Suppressor macrophage (primary cell): ENCODE data around the gene MSI2.
A peak's percentile ranks its signal among the peaks of the same experiment; 100 is the strongest.

Experiments
- DNase-seq, 4 experiments: peaks; one replicate each; pipeline ENCODE4 v3.0.0-alpha.2; 2020 to 2022

MSI2 gene

DNA sequence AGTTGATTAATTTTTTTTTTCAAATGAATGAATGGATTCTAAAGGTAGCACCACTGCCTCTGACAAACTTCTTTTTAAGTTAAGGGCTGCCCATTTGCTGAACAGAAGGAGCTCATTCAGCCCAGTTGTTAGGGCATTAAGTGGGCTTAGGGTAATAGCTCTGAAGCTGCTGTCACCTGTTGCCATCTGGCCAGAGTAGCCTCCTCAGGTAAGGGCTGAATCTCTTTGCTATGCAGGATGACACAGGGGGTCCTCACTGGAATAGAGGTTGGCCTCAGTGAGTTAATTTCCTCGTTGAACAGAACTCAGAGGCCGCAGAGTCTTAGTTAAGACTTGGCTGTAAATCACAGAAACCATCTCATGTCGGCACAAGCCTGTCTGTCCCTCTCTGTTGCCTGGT is 255.9 kb downstream of the MSI2 start:
- no peak for DNase-seq

DNA sequence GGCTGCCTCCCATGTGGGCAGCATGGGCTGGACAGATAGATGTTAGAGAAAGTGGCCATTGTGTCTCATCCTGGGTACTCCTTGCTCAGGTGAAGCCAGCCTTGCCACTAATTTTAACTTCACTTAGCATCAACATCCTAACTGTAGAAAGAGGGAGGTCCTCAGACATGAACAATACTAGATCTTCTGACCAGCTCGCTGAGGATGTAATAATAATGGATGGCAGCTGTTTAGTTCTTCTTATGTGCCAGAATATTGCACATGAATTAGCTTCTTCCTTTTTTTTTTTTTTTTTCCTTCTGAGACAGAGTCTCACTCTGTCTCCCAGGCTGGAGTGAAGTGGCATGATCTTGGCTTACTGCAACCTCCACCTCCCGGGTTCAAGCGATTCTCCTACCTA is 256.4 kb downstream of the MSI2 start:
- peak in 2 of 4 experiments; percentile 34 to 40 for DNase-seq

- DNase-seq: no peak
Observed at GRCh38 chr17:57513569-57513968, 257.2 kb downstream of the MSI2 start.

DNA sequence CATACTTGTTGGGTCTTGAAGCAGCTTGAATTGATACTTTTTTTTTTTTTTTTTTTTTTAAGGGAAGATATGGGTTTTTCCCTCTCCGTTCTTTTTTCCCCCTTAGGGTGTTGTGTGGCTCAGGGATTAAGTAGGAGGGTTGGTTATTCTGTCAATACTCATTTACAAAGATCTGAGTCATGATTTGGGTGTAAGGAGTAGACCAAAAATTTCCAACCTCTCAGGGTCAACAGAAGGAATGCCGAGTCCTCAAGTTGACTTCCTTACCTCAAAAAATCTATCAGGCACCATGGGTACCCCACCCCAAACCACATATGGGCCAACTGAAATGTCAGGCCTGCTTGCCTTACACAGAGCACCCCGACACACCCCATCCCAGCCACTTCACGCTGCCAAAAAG is 258.3 kb downstream of the MSI2 start:
- DNase-seq: no peak

DNA sequence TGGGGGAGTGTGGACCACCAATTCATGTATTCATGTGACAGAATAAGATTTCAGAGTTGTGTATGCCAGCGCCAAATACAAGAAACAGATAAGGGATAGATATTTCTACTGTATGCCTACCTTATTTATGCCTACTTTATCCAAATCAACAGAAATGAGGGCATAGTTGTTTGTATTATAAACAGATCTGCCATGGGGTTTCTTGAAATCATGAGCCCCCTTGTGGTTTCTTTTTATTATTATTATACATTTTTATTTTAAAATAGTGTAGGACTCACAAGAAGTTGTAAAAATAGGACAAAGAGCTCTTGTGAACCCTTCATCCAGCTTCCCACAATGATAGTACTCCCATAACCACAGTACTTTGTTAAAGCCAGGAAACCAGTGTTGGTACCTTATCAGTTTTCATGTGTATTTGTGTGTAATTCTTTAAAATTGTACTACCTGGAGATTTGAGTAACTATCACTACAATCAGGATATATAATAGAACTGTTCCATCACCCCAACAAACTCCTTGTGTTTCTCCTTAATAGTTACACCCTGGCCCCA is 259.4 kb downstream of the MSI2 start:
- DNase-seq: peak in 1 of 4 experiments; percentile 22

DNA sequence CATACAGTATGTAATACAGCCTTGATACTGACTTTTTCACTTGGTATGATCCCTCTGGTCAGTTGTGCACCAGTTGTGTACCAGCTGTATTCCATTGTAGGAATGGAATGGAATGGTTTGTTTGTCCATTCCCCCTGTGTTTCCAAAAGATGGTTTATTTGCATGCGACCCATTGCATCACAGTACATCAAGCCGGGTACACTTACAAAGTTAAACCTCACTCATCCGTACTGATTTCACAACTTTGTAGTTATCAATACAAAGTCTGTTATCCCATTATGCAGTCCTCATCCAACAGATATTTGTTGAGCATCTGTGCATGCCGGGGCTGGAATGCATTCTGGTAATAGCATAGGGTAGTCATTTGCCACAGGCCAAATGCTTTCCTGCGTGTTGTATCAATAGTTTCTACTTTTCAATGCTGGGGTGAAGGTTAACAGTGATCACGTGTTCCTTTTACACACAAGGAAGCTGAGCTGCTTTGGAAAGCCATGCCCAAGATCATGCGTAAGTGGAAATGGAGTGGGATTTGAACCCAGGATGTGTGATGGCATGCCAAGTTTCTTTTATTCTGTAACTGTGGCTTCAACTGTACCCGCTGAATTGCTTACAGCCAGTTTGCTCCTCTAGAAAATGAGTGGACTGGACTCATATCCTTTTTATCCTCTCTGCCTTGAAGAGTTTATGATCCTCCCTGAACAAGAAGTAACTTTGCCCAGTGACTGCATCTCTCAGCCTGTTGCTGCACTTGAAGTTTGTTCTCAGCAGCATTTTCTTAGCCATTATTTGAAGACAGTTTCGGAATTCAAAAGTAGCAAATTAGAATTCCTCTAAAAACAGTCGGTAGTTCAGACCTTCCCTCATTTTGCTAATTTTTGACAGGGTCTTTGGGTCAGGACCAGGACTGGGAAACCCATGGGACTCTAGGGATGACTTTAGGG is 260.2 kb downstream of the MSI2 start:
- DNase-seq: no peak

DNA sequence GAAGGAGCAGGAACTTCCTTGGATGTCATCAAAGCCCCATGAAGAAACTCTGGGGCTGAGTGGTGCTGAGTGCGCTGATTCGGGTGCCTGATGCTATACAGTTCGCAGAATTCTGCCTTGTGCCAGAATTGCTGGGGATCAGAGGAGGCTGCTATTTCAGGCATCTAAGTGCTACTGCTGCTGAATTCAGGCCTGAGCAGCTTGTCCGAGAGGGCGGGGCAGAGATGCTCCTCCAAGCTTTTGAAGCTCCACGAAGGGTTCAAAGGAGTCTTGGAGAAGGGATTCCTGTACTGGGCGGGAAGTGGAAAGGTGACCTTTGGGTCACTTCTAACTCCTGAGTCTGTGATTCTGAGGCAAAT is 260.9 kb downstream of the MSI2 start:
- no peak for DNase-seq

DNA sequence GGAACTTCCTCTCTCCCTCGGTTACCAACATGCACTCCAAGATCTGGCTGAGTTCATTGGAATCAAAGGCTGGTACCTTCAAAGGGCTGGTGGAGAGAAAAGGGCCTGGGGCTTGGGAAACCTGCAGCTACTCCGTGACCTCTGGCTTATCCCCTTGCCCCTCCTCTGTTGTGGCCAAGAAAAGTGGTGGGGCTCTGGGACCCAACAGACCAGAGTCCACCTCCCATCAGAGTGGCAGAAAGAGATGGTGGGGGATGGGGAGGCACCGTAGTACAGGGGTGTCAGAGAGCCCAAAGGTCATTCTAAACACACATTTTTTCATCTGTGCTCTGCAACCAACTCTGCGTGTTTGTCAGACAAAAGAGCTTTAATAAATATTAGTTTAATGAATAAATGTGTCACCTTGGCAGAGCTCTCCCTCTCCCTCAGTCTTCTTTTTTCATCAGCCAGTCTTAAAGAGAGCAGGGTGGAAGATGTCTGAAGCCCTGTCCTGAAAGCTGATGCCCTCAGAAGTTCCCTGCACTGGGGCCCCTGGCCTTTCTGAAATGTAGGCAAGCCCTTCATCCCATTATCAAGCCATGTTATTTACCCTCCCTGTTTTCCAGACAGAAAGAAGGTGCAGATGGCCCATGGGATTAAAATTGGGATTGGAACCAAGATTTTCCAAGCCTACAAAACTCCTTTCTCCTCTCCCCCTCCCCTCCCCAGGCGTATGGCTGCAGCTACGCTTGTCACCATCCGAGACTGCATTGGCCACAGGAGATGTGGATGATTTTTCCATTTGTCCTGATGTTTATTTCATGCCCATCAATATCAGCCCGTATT is 261.5 kb downstream of the MSI2 start:
- DNase-seq: no peak

GRCh38 chr17:57518587-57519581 is 262.6 kb downstream of the MSI2 start:
- DNase-seq: no peak

GRCh38 chr17:57519800-57520199 is 263.5 kb downstream of the MSI2 start:
- no peak for DNase-seq

- DNase-seq: no peak
Observed at GRCh38 chr17:57521606-57522005, 265.3 kb downstream of the MSI2 start.

DNA sequence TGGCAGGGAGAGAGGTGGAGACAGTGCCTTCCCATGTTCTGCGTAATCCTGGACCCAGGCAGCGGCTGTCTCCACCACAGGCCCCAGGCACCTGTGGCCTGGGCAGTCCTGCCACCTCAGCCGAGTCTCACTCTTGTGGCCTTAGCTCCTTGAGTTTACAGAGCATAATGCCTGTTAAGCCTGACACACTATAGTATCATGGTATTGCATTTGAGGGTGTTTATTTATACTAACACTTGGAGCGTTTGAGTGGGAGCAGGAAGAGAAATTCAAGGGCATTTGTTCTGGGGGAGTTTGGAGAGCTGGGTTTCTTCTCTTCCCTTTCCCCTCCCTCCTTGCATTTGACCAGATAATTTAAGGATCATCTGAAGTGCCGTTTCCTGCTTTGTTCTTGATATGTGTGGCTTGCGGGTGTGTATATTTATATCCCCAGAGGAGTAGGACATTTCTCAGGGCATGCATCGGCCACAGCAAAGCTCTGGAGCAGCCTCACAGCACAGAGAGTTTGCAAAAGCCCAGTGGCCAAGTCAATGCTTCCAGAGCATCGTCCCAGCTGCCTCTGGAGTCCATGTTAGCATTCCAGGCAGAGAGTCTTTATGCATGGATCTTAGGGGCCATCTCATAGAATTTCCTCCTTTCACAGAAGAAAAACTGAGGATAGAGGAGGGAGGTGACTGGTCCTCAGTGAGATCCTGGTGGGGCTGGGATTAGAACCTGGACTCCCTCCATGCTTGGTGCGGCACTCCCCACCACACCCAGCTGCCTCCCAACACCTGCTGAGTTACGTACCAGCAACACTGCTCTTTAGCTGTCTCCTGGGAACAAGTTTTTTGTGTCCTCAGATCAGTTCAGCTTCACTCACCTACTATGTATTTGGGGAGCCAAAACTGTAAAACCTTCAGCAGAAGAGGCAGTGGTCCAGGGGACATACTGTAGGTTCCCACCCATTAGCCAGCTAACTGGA is 266.0 kb downstream of the MSI2 start:
- no peak for DNase-seq

DNA sequence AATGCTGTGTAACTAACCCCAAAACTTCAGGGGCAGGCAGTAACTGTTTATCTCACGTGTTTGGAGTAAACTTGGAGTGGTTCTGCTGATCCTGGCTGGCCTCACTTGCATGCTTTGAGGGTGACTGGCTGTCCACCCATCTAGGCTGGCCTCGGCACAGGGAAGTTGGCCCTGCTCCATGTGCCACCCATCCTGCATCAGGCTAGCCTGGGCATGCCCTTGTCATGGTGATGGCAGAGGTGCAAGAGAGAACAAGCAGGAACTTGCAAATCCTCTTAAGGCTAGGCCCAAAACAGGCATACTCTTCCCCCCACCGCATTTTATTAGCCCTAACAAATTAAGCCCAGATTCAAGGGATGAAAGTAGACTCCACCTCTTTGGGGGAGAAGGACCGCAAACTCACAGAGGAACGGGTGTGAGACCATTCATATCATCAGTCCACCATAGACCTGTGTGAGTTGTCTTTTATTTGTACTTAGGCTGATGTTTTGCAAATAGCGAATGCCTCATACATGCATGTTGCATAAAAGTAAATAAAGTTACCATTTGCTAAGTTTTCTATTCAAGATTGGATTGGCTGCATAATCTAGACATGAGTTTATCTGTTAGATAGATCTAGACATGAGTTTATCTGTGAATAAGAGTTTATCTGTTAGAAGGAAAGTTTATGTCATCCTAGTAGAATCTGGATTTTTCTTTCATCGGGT is 267.8 kb downstream of the MSI2 start:
- DNase-seq: peak in 1 of 4 experiments; percentile 10

- DNase-seq: no peak
Observed at GRCh38 chr17:57524839-57525568, 268.7 kb downstream of the MSI2 start.

DNA sequence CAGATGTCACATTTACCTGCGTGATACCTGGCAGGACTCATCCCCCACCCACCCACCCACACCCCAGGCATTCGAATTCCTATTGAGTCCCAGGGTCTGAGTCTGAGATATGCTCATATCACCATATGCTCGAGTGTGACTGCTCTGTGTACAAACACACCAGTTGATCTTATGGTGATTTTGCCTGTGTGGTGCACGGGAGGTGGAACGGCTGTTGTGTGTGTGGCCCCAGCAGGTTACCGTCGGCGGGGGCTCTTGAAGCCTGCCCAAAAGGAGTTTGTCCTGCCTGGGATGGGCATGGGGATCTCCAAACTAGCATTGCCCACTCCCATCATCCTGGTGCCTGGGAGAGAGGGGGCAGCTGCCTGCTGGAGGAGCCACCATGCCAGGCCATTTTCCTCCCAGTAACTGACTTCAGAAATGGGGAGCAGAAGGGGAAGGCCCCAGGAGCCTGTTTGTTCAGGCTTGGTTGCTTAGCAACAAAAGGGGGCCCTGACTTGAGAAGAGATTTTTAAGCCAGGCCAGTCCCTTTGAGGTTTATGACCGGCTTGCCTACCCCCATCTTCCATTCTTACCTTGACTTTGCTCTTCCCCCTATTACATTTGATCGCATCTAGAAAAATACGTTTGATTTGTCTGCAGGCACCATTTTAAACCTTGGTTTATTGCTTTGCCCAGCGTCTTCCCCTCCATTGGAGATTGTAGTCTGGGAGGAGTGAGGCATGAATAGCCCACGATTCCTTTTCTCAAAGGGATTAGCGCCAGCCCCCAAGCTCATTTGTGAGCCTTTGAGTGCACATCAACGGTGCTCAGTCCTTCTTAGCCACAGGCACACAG is 271.1 kb downstream of the MSI2 start:
- no peak for DNase-seq

GRCh38 chr17:57528058-57528451 is 271.7 kb downstream of the MSI2 start:
- DNase-seq: no peak

DNA sequence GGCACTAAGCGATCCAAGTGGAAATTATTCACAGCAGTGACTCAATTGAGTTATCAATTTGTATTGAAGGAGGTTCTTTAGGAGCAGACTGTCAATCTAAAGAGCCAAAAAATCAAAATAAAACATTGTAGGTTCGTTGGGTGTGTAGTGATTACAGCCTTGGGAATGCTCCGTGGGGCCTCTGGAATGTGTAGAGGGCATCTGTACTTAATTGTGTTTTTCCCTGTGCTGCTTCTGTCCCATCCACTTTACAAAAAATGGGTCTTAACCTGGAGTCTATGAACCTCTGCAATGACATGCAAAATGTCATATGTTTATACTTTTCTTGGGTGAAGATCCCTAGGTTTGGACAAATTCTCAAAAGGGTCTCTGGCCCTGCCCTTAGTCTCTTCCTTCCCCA is 273.7 kb downstream of the MSI2 start:
- no peak for DNase-seq

GRCh38 chr17:57530508-57530907 is 274.2 kb downstream of the MSI2 start:
- no peak for DNase-seq

DNA sequence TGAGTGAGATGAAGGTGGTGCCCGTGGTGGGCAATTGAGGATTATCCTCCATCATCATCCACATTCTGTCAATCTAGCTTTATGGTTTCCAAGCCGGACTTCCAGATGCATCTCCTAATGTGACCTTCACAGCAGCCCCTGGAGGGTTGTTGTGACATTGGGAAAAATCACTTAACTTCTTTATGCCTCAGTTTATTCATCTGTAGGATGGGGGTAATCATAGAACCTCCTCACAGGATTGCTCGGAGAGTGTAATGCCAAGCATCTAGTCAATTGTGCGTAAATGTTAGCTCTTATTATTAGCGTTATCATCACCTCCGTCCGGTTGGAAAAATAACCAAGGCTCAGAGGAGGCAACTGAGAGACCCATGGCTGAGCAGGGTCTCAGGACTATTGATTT is 274.8 kb downstream of the MSI2 start:
- no peak for DNase-seq
